ENCODE measurements around the gene LTO1. TPM values are rescaled to one million over a fixed set of nuclear protein-coding genes. Genes with fewer than 3 reads are reported as not detected.

The LTO1 gene
- total and polyA plus RNA-seq, 2 of the 13 experiments (the other 11 are each of a cell fraction or from before 2014, with no cell fraction given) = 11.8 to 15.0 TPM

GRCh38 chr11:69667619-69668604 lies 7.2 kb downstream of the LTO1 start (continued):
- TF ChIP-seq ZBTB37 (CRISPR knock-in tag; IDR thresholded peaks at IDR 0.05) (peak; percentile 57; the same call in 1 of the 2 replicates), SRSF1 (optimal IDR thresholded peaks at IDR 0.05; ENCODE audit: low read depth, low read length) (peak; percentile 98), MNT (IDR thresholded peaks at IDR 0.05) (peak; percentile 53), IKZF1 (IDR thresholded peaks at IDR 0.05) (no peak), ZNF253 (CRISPR knock-in tag; IDR thresholded peaks at IDR 0.05; ENCODE audit: borderline replicate concordance) (0 out of 2 replicates have a peak, but pooled peaks have one; percentile 68), ZNF782 (CRISPR knock-in tag; IDR thresholded peaks at IDR 0.05; ENCODE audit: borderline replicate concordance) (0 out of 2 replicates have a peak, but pooled peaks have one; percentile 32), ATF2 (CRISPR knock-in tag; IDR thresholded peaks at IDR 0.05) (peak; percentile 66; the same call in 1 of the 2 replicates), SIN3A (IDR thresholded peaks at IDR 0.05; ENCODE audit: borderline replicate concordance, low read depth, low read length) (peak; percentile 55; the same call in 1 of the 2 replicates), ZSCAN21 (CRISPR knock-in tag; IDR thresholded peaks at IDR 0.05; ENCODE audit: borderline replicate concordance) (peak; percentile 93), ZNF343 (CRISPR knock-in tag; IDR thresholded peaks at IDR 0.05) (no peak), LBX2 (CRISPR knock-in tag; IDR thresholded peaks at IDR 0.05; ENCODE audit: borderline replicate concordance) (no peak), POLR2AphosphoS5 (IDR thresholded peaks at IDR 0.05; ENCODE audit: low read depth, low read length) (peak; percentile 52), SRSF9 (IDR thresholded peaks at IDR 0.05; ENCODE audit: borderline replicate concordance, insufficient read depth, low read depth, low read length, poor library complexity, severe bottlenecking) (no peak), PTBP1 (IDR thresholded peaks at IDR 0.05; ENCODE audit: low read depth, low read length, poor library complexity, severe bottlenecking) (no peak), ZNF331 (CRISPR knock-in tag; IDR thresholded peaks at IDR 0.05) (peak; percentile 57; the same call in 1 of the 2 replicates), HNF4A (CRISPR knock-in tag; IDR thresholded peaks at IDR 0.05) (peak; percentile 83), GATAD2A (CRISPR knock-in tag; IDR thresholded peaks at IDR 0.05) (peak; percentile 94), KLF6 (CRISPR knock-in tag; IDR thresholded peaks at IDR 0.05) (peak; percentile 92; the same call in 1 of the 2 replicates), FIP1L1 (IDR thresholded peaks at IDR 0.05; ENCODE audit: borderline replicate concordance, insufficient read depth, low read depth, low read length) (no peak), BCL6 (CRISPR knock-in tag; IDR thresholded peaks at IDR 0.05) (peak; percentile 99), ZNF101 (CRISPR knock-in tag; IDR thresholded peaks at IDR 0.05; ENCODE audit: borderline replicate concordance, low read depth) (no peak), SOX5 (CRISPR knock-in tag; IDR thresholded peaks at IDR 0.05; ENCODE audit: borderline replicate concordance) (peak; percentile 92), ZNF367 (CRISPR knock-in tag; IDR thresholded peaks at IDR 0.05; ENCODE audit: borderline replicate concordance) (no peak), NONO (IDR thresholded peaks at IDR 0.05) (no peak), NONO (CRISPR knock-in tag; conservative IDR thresholded peaks at IDR 0.05) (no peak), MIER2 (CRISPR knock-in tag; IDR thresholded peaks at IDR 0.05) (peak; percentile 68)

All from HepG2 (cell line).